Parathyroid adenoma (tissue), 2 donors: Measurements from ENCODE around the gene WWOX.

Experiments
- H2AFZ ChIP-seq: fragments of 300-600 bp; sonication (generic); one replicate; pipeline ENCODE4 v1.7.0; 2017; ENCODE audit warnings: antibody characterized with exemption, mild to moderate bottlenecking
- H3K27ac ChIP-seq: fragments of 300-600 bp; sonication (generic); one replicate; pipeline ENCODE4 v1.7.0; 2017
- H3K27me3 ChIP-seq: fragments of 300-600 bp; sonication (generic); one replicate; pipeline ENCODE4 v1.7.0; 2017; ENCODE audit warnings: low read length; ENCODE audit not compliant: control insufficient read depth, insufficient read depth
- H3K36me3 ChIP-seq: fragments of 300-600 bp; sonication (generic); one replicate; pipeline ENCODE4 v1.7.0; 2017; ENCODE audit warnings: low read length; ENCODE audit not compliant: control insufficient read depth, insufficient read depth
- H3K4me1 ChIP-seq: fragments of 300-600 bp; sonication (generic); one replicate; pipeline ENCODE4 v1.7.0; 2017; ENCODE audit warnings: control low read depth
- H3K4me2 ChIP-seq: fragments of 300-600 bp; sonication (generic); one replicate; pipeline ENCODE4 v1.7.0; 2017; ENCODE audit warnings: low read length
- H3K4me3 ChIP-seq: fragments of 300-600 bp; sonication (generic); one replicate; pipeline ENCODE4 v1.7.0; 2017; ENCODE audit warnings: low read depth, low read length
- H3K79me2 ChIP-seq: fragments of 300-600 bp; sonication (generic); one replicate; pipeline ENCODE4 v1.7.0; 2017; ENCODE audit warnings: control low read depth
- H3K9ac ChIP-seq: fragments of 300-600 bp; sonication (generic); one replicate; pipeline ENCODE4 v1.7.0; 2017; ENCODE audit warnings: mild to moderate bottlenecking
- H3K9me3 ChIP-seq: fragments of 300-600 bp; sonication (generic); one replicate; pipeline ENCODE4 v1.7.0; 2017; ENCODE audit warnings: low read length; ENCODE audit not compliant: control insufficient read depth
- CTCF ChIP-seq: fragments of 300-600 bp; sonication (generic); IDR thresholded peaks from one replicate; pipeline ENCODE4 v1.7.0; 2017; ENCODE audit warnings: antibody characterized with exemption, mild to moderate bottlenecking
- donor health status: primary hyperparathyroidism.

WWOX gene

GRCh38 chr16:78829280-78829679 lies 729.8 kb downstream of the WWOX start:
- no peaks in the 10 kb centered on the region for H3K9me3 ChIP-seq
- H3K27ac ChIP-seq, result no peak overlapping the region
- H3K79me2 ChIP-seq, result no peaks in the 10 kb centered on the region
- H3K4me1 ChIP-seq, result no peaks in the 10 kb centered on the region
- H3K4me3 ChIP-seq, result no peak overlapping the region
- no peaks in the 10 kb centered on the region for H3K36me3 ChIP-seq
- H3K27me3 ChIP-seq, result no peaks in the 10 kb centered on the region
- no peak overlapping the region for H3K4me2 ChIP-seq
- H2AFZ ChIP-seq, result no peak overlapping the region
- no peak for TF ChIP-seq CTCF
- no peak overlapping the region for H3K9ac ChIP-seq

GRCh38 chr16:78830599-78830998 lies 731.1 kb downstream of the WWOX start:
- Histone ChIP-seq H3K36me3 (no peaks in the 10 kb centered on the region), H3K4me1 (no peaks in the 10 kb centered on the region), H2AFZ (no peak overlapping the region), H3K9me3 (no peaks in the 10 kb centered on the region), H3K9ac (no peak overlapping the region), H3K79me2 (no peaks in the 10 kb centered on the region), H3K27ac (no peak overlapping the region), H3K4me2 (no peak overlapping the region), H3K4me3 (no peak overlapping the region), H3K27me3 (no peaks in the 10 kb centered on the region)
- TF ChIP-seq CTCF, result no peak

- H3K9me3 ChIP-seq, result no peaks in the 10 kb centered on the region
- H3K36me3 ChIP-seq, result no peaks in the 10 kb centered on the region
- H3K27me3 ChIP-seq, result no peaks in the 10 kb centered on the region
- no peak overlapping the region for H3K27ac ChIP-seq
- TF ChIP-seq CTCF, result no peak
- H3K79me2 ChIP-seq, result no peaks in the 10 kb centered on the region
- H3K9ac ChIP-seq, result no peak overlapping the region
- H3K4me1 ChIP-seq, result no peaks in the 10 kb centered on the region
- no peak overlapping the region for H2AFZ ChIP-seq
- no peak overlapping the region for H3K4me3 ChIP-seq
- no peak overlapping the region for H3K4me2 ChIP-seq
Observed at GRCh38 chr16:78832100-78832499, 732.6 kb downstream of the WWOX start.

GRCh38 chr16:78836802-78837491 lies 737.5 kb downstream of the WWOX start:
- no peak overlapping the region for H3K27ac ChIP-seq
- no peak for TF ChIP-seq CTCF
- no peaks in the 10 kb centered on the region for H3K36me3 ChIP-seq
- H3K9me3 ChIP-seq, result no peaks in the 10 kb centered on the region
- H3K4me1 ChIP-seq, result no peaks in the 10 kb centered on the region
- no peak overlapping the region for H3K9ac ChIP-seq
- H3K79me2 ChIP-seq, result no peaks in the 10 kb centered on the region
- no peaks in the 10 kb centered on the region for H3K27me3 ChIP-seq
- no peak overlapping the region for H3K4me3 ChIP-seq
- H3K4me2 ChIP-seq, result no peak overlapping the region
- H2AFZ ChIP-seq, result no peak overlapping the region

GRCh38 chr16:78837706-78838105 lies 738.3 kb downstream of the WWOX start:
- TF ChIP-seq CTCF, result no peak
- no peaks in the 10 kb centered on the region for H3K9me3 ChIP-seq
- no peak overlapping the region for H2AFZ ChIP-seq
- H3K9ac ChIP-seq, result no peak overlapping the region
- no peaks in the 10 kb centered on the region for H3K27me3 ChIP-seq
- no peak overlapping the region for H3K4me2 ChIP-seq
- H3K79me2 ChIP-seq, result no peaks in the 10 kb centered on the region
- no peak overlapping the region for H3K27ac ChIP-seq
- H3K4me1 ChIP-seq, result no peaks in the 10 kb centered on the region
- H3K36me3 ChIP-seq, result no peaks in the 10 kb centered on the region
- H3K4me3 ChIP-seq, result no peak overlapping the region
